Left cardiac atrium (tissue), 4 donors: ENCODE measurements around the gene ZNFX1. TPM values are rescaled to one million over a fixed set of nuclear protein-coding genes. Genes with fewer than 3 reads are reported as not detected.
"Not testable (repeated sequence)": the region's sequence is repeated elsewhere in the genome, so short reads cannot be mapped to it uniquely, and the experiment has no call there.

Source experiments
- ATAC-seq, 2 donors: fragments of 200-7000 bp; cut with Tn5 transposase; one replicate each; pipeline ENCODE4 v1.9.1; 2020; ENCODE audit warnings: mild to moderate bottlenecking in 2 of 2, moderate library complexity in 2 of 2
- DNase-seq: peaks from one replicate; pipeline ENCODE4 v3.0.0-alpha.2; 2020
- intact Hi-C, 2 donors: fragments of 100-400 bp; cut with DNase I; formaldehyde crosslinking; loops; one replicate each; pipeline versions ENCODE4 v1.14.1 to v1.15.1; 2022 to 2023
- total RNA-seq, 2 donors: library from RNA; stranded (reverse); fragmentation: NEBNext Ultra II Directional; extraction: Animal tissue kit (Norgen Biotek cat#: 25700); gene quantifications; one replicate each; pipeline ENCODE4 v1.2.1, GENCODE V29; 2021
- donor health status: DM: no; HTN: yes; CAD: no.
- donor health status: DM: no; HTN: yes; CAD: no; lungs with severe emphysema.
- donor health status: DM: yes; HTN: yes; CAD: no.
- donor health status: Dilated cardiomyopathy.

ZNFX1 gene
- total RNA-seq, 2 donors from 2014 or later: 20.3 to 24.5 TPM

DNA sequence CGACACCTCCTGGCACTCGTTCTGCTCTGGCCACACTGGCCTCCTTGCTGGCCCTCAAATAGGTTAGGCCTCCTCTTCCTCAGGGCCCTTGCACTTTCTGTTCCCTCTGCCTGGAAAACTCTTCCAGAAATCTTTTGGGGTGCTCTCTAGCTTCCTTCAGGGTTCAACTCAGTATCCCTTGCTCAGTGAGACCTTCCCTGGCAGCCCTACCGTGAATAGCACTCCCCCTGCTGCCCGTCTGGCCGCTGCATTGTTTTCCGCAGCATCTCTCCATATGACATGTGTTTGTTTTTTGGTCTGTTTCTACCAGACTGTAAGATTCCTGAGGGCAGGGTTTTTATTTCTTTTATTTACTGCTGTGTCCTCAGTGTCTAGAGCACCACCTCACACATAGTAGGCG lies 52.0 kb downstream of the ZNFX1 start:
- DNase-seq: no peak
- intact Hi-C loops: no loop called here
- no peak for ATAC-seq

DNA sequence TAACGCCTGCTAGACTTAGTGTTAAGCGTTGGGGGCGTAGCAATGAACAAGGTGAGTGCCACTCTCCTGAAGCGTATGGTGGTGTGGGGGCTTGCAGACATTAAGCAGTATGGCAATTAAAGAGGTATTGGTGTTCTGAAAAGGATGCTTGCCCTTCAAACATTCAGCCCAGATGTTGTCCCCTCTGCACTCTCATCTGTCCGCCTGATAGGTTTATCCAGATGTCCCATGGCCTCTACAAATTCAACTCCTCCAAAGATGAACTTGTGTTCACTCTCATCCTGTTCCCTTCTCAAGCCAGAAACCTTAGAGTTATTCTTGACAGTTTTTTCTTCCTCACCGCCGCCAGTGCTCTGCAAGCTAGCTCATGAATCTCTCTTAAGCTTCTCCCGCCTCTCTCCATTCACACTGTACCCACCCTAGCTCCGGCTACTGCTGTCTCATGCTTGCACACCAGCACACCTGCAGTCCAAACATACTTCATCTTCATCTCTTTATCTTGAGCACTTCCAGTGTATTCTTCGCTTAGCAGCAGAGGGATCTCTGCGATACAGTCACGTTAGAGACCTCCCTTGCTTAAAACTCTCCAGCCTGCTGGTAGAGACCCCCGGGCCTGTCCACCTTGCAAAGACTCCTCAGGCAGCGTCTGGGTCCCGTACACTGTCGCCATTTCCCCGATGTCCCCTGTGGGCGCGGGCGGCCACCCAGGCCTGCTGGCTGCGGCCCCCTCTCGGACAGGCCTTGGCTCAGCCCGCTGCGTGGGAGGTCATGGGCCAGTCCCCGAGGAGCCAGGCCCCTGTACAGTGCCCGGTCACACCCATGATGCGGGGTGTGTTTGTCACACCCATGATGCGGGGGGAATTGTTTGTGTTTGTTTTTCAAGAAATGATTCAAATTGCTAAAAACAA lies 57.7 kb downstream of the ZNFX1 start:
- intact Hi-C loops: loop anchor here (5.0 kb wide), 2 partner anchors 38 to 88 kb away; no protein-coding TSS in a partner anchor
- DNase-seq (no peak), ATAC-seq (no peak)

DNA sequence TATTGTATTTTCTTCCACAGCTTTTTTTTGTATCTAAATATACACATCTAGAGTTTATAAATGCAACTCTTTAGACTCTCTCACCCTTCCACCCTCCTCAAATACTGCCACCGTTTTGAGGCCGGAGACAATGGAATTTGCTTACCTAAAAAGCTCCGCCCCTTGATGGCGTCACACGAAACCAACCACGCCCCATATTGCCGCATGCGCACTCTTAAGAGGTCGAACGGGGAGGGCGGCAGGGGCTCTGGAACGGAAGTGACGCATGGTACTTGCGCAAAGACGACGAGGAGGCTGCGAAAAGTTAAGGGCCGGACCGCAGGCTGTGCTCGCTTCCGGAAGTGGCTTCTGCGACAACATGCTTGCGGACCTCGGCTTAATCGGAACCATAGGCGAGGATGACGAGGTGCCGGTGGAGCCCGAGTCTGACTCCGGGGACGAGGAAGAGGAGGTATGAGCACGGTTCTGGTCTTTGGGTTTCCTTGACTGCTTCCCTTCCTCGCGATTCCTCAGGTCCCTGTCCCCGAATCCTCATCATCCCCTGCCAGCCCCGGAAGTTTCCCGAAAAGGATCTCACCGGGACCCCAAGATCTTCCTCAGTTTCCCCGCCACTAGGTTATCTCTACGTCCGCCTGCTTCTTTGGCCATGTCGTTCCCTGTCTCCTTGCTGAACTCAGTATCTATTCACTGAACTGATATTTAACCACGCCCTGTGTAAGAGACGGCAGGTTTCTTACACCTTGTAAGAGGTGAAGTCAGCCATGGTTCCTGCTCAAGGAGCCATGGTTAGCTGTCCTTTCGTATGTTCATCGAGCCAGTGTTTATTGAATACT lies 58.5 kb downstream of the ZNFX1 start, which contains the start of gene DDX27:
TSS of gene DDX27 (plus strand) at position 326 of the 833 bp plus-strand sequence. CDS start at position 359, 33 bp downstream.
- DNase-seq: peak; percentile 98
- peak; percentile 97 to 99 for ATAC-seq
- intact Hi-C loops: loop anchor here (5.0 kb wide), 2 partner anchors 37 to 87 kb away; no protein-coding TSS in a partner anchor

DNA sequence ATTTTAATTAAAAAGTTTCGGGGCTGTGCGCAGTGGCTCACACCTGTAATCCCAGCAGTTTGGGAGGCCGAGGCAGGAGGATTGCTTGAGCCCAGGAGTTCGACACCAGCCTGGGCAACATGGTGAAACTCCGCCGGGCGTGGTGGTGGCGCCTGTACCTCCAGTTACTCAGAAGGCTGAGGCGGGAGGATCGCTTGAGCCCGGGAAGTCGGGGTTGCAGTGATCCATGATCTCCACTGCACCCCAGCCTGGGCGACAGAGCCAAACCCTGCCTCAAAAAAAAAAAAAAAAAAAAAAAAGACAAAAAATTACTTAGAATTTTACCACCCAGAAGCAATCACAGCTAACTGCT lies 59.1 kb downstream of the ZNFX1 start:
- DNase-seq: not testable (repeated sequence)
- ATAC-seq: peak in 1 of 2 donors; percentile 7
- intact Hi-C loops: loop anchor here (5.0 kb wide), 2 partner anchors 36 to 86 kb away; no protein-coding TSS in a partner anchor

DNA sequence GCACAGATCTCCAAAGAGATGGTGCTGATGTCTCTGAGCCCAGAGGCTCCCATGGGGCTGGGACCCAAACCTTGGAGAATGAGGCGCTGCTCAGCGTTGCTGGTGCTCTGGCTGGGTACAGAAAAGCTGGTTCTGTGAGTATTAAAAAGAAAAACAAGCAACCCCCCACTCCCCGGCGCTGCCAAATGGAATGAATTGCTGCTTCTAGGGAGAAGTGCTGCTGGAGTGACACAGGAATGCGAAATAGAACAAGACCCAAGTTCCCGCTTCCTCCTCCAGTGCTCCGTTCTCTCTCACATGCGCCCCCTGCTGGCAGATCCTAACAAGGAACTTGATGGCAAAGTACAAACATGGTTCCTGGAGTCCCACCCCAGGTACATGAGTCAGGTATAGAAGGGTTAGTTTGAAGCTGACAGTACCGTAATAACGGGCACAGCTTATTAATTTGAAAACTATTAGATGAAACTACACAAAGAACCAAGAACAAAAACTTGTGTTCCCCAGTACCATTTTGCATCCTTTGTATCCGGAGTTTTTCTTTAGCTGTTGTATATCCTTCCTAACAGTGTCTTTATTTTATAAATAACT lies 60.8 kb downstream of the ZNFX1 start:
- intact Hi-C loops: loop anchor here (1.0 to 5.0 kb wide), 3 partner anchors 35 to 85 kb away; no protein-coding TSS in a partner anchor
- DNase-seq (peak; percentile 94), ATAC-seq (peak; percentile 49 to 61)

DNA sequence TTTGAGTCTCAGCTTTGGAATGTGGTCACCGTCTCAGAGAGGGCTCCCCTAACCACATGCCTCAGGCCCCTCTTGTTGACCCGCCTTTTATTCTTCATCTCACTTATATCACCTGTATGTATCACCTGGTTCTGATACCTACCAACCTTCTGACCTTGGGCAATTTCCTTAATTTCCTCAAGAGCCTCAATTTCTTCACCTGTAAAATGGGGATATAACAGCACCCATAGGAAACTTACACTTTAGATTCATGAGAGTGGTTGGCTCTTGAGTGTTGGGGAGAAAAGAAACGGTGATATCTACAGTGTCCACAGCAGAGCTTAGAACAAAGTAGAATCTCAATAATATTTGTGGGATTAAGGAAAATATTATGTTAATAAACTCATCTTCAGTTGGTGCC lies 62.6 kb downstream of the ZNFX1 start:
- ATAC-seq (no peak), DNase-seq (no peak)
- intact Hi-C loops: loop anchor here (5.0 kb wide), 2 partner anchors 33 to 83 kb away; no protein-coding TSS in a partner anchor

DNA sequence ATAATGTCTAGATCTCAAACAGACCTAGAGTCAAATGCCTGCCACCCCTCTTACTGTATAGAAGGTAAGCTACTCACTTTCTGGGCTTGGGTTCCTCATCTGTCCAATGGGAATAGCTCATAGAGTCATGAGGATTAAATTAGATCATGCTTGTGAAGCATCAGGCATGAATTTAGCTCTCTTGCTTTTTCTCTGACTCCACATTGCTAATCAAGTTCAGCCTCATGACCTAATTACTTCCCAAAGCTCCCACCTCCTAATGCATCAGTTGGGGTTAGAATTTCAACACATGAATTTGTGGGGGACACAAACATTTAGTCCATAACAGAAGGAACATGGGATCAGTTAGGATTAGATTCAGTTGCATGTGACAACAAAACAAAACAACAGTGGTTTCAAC lies 63.3 kb downstream of the ZNFX1 start:
- intact Hi-C loops: no loop called here

DNA sequence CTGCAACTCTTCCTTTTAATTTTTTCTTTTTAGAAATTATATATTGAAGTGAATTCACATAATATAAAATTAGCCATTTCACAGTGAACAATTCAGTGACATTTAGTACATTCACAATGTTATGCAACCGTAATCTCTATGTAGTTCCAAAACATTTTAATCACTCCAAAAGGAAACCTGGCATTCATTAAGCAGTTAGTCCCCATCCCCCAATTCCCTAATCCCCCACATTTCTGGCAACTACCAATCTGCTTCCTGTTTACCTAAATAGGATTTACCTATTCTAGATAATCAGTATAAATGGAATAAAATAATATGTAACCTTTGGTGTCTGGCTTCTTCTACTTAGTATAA lies 67.1 kb downstream of the ZNFX1 start:
- ATAC-seq (no peak), DNase-seq (no peak)
- intact Hi-C loops: no loop called here

More for the DNA sequence above, 63.3 kb downstream of the ZNFX1 start:
- DNase-seq (no peak), ATAC-seq (no peak)

DNA sequence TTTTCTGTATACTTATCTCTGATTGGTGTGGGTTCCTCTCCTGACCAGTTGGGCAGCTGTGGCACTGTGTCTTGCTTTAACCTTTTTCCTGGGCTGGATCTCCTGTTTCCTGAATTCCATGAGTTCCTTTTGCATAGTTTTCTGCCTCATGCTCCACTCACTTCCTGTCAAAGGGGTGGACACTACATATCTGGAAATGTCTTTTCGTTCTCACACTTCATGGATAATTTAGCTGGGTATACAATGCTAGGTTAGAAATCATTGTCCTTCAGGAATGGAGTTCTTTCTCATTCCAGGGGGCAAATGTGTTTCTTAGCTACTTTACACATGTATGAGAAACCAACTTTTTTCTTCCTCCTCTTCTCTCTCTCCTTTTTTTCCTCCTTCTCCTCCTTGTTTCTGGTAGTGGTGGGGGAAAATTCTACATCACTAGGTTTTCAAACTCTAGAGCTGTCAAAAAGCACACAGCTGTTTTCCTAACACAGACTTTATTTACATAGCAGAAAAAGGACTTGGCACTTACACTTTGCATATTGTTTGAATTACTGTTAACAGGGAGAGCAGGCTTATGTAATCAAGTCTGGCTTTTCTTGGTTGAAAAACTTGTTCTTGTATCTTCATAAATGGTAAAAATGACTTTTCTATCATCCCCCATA lies 67.6 kb downstream of the ZNFX1 start:
- intact Hi-C loops: no loop called here
- DNase-seq: no peak
- no peak for ATAC-seq

DNA sequence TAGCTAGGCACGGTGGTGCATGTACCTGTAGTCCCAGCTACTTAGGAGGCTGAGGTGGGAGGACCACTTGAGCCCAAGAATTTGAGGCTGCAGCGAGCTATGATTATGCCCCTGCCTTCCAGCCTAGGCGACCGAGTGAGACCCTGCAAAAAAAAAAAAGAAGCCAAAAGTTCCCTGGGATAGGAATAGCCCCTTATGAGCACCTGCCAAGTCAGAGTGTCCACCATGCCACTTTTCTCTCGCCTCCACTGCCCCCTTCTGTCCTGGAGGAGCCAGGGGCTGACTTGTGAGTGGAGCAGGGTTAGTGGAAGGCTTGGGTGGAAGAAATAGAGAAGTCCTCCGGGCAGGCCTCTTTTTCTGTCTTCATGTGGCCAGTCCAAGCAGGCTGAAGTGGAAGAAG lies 70.8 kb downstream of the ZNFX1 start:
- no peak for ATAC-seq
- intact Hi-C loops: no loop called here

DNA sequence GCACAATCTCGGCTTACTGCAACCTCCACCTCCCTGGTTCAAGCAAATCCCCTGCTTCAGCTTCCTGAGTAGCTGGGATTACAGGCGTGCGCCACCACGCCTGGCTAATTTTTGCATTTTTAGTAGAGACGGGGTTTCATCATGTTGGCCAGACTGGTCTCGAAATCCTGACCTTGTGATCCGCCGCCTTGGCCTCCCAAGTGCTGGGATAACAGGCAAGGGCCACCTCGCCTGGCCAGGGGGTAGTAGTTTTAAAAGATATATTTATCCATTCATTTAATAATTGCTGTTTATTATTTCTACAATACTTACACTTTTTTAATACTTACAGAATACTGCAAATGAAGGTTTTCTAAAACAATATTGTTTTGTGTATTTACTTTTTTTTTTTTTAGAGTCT lies 74.1 kb downstream of the ZNFX1 start:
- DNase-seq: no peak
- no peak for ATAC-seq
- intact Hi-C loops: no loop called here

More for the DNA sequence above, 70.8 kb downstream of the ZNFX1 start:
- no peak for DNase-seq

DNA sequence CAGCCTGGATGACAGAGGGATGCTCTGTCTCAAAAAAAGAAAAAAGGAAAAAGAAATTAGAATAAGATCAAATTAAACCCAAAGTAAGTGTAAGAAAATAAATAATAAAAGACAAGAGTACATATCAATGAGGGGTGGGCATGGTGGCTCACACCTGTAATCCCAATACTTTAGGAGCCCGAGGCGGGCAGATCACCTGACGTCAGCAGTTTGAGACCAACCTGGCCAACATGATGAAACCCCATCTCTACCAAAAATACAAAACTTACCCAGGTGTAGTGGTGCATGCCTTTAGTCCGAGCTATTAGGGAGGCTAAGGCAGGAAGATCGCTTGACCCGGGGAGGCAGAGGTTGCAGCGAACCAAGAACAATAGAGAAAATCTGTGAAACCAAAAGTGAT lies 74.8 kb downstream of the ZNFX1 start:
- intact Hi-C loops: no loop called here
- ATAC-seq (no peak), DNase-seq (no peak)

DNA sequence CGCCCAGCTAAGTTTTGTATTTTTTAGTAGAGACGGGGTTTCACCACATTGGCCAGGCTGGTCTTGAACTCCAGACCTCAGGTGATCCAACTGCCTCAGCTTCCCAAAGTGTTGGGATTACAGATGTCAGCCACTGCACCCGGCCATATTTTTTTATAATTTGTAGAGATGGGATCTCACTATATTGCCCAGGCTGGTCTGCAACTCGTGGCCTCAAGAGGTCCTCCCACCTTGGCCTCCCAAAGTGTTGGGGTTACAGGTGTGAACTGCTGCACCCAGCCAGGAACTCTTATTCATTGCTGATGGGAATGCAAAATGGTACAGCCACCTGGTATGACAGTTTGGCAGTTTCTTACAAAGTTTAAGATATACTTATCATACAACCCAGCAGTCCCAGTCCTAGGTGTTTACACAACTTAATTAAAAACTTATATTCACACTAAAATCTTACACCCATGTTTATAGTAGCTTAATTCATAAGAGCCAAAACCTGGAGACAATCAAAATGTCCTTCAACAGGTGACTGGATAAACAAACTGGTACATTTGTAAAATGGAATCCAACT lies 78.0 kb downstream of the ZNFX1 start:
- DNase-seq (no peak), ATAC-seq (no peak)
- intact Hi-C loops: no loop called here

DNA sequence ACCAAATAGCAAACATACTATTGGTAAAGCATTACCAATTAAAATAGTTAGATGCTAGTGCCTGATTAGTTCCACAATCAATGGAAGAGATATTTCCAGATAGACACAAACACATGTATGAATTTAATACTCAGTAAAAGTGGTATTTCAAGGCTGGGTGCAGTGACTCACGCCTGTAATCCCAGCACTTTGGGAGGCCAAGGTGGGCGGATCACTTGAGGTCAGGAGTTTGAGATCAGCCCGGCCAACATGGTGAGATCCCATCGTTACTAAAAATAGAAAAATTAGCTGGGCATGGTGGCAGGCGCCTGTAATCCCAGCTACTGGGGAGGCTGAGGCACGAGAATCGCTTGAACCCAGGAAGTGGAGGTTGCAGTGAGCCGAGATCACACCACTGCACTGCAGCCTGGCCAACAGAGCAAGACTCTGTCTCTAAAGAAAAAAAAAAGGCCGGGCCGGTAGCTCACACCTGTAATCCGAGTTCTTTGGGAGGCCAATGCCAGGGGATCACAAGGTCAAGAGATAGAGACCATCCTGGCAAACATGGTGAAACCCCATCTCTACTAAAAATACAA lies 84.8 kb downstream of the ZNFX1 start:
- ATAC-seq, DNase-seq, intact Hi-C loops: not testable (repeated sequence)
